Upper lobe of right lung (tissue), 1 donor: ENCODE results near the gene TMEM17. TPM values are rescaled to one million over a fixed set of nuclear protein-coding genes. Genes with fewer than 3 reads are reported as not detected.

Experiments
- ATAC-seq: fragments of 200-7000 bp; cut with Tn5 transposase; one replicate; pipeline ENCODE4 v1.9.1; 2020; ENCODE audit warnings: mild to moderate bottlenecking, moderate library complexity
- DNase-seq: peaks from one replicate; pipeline ENCODE4 v3.0.0-alpha.2; 2020
- H3K27ac ChIP-seq: fragments of 200-600 bp; one replicate; pipeline ENCODE4 v1.8.0; 2022
- H3K27me3 ChIP-seq: fragments of 200-600 bp; one replicate; pipeline ENCODE4 v1.8.0; 2022; ENCODE audit warnings: mild to moderate bottlenecking
- H3K36me3 ChIP-seq: fragments of 200-600 bp; one replicate; pipeline ENCODE4 v1.8.0; 2022
- H3K4me1 ChIP-seq: fragments of 200-600 bp; one replicate; pipeline ENCODE4 v1.8.0; 2022
- H3K4me3 ChIP-seq: fragments of 200-600 bp; one replicate; pipeline ENCODE4 v1.8.0; 2022; ENCODE audit warnings: mild to moderate bottlenecking
- H3K9me3 ChIP-seq: fragments of 200-600 bp; one replicate; pipeline ENCODE4 v1.8.0; 2022
- CTCF ChIP-seq: fragments of 200-600 bp; IDR thresholded peaks from one replicate; pipeline ENCODE4 v1.8.0; 2022; ENCODE audit warnings: antibody characterized with exemption
- intact Hi-C: fragments of 100-400 bp; cut with DNase I; formaldehyde crosslinking; loops from one replicate; pipeline ENCODE4 v1.11.0; 2022
- total RNA-seq: library from RNA; stranded (reverse); fragmentation: NEBNext Ultra II Directional; extraction: Animal tissue kit (Norgen Biotek cat#: 25700); gene quantifications from one replicate; pipeline ENCODE4 v1.2.1, GENCODE V29; 2021
- donor health status: DM: no; HTN: yes; CAD: no; lungs with severe emphysema.

The TMEM17 gene
- total RNA-seq, 1 donor from 2014 or later, result 2.0 TPM

DNA sequence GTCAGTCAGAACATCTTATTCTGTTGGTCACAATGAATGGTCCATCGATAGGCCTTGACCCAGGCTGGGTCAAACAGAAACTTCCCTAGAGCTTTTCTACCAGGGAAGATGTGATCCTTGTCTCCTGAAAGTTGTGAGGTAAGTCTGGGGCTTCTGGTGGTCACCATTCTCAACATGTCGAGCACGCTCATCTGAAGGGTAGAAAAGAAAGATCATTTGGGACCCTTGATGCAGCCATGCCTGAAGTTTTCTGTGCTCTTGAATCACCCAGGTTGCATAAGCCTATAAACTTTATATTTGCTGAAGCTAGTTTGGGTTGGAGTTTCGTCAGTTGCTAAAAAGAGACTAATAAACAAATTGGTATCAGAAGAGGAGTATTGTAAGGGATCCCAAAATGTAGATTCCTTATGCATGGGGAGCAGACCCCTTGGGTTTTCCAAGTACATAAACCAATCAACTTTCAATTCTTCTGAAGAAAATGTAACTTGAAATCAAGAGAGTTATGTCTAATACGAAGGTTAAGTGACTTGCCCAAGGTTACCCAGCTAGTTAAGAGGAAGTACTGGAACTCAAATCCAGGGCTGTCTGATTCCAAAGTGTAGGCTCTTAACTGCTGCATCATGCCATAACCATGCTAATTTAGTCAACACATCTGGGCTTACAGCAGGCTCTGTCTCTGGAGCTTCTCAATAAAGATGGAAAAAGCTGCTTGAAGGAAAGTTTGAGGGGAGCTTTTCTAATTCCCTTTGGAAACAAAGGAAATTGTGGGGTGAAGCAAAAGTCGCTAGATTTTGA lies 23.2 kb downstream of the TMEM17 start:
- no peak overlapping the region for H3K27ac ChIP-seq
- ATAC-seq (no peak), DNase-seq (no peak)
- no peaks in the 10 kb centered on the region for H3K9me3 ChIP-seq
- no peaks in the 10 kb centered on the region for H3K36me3 ChIP-seq
- H3K4me3 ChIP-seq, result no peak overlapping the region
- H3K27me3 ChIP-seq, result no peaks in the 10 kb centered on the region
- intact Hi-C loops, result no loop called here
- TF ChIP-seq CTCF, result no peak
- H3K4me1 ChIP-seq, result peaks cover 16% of the 10 kb centered on the region

DNA sequence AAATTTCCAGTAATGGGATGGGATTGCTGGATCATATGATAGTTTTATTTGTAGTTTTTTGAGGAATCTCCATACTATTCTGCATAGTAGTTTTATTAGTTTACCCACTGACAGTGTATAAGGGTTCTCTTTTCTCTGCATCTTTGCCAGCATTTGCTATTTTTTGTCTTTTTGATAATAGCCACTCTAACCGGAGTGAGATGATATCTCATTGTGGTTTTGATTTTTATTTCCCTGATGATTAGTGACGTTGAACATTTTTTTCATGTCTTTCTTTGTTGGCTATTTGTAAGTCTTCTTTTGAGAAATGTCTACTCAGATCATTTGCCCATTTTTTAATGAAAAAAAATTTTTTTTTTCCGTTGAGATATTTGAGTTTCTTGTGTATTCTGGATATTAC lies 26.1 kb downstream of the TMEM17 start:
- Histone ChIP-seq H3K4me1 (peaks cover 29% of the 10 kb centered on the region), H3K27ac (no peak overlapping the region), H3K27me3 (no peaks in the 10 kb centered on the region), H3K36me3 (no peaks in the 10 kb centered on the region), H3K4me3 (no peak overlapping the region), H3K9me3 (no peaks in the 10 kb centered on the region)
- ATAC-seq (no peak), DNase-seq (no peak)
- TF ChIP-seq CTCF, result no peak
- intact Hi-C loops, result no loop called here

DNA sequence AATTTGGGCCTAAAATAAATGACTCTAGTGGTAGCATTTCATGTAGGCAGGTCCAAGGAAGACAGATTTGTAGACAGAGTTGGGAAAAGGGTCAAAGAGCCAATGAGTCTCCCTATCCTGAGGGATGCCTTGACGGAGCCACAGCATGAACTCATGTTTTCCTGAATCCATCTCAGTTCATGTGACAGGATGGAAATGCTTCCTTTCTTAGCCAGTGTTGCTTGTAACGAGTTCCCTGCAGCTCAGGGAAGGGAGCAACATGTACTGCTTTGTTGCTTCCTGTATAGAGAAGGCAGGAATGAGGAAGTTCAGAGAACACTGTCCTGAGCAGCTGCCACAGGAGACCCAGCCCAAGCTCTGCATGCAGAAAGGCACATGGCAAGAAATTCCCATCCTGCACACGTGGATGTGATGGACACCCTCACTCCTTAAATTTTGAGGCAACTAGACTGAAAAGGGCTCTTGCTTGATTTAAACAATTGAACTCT lies 27.9 kb downstream of the TMEM17 start:
- no peak for TF ChIP-seq CTCF
- Histone ChIP-seq H3K27me3 (no peaks in the 10 kb centered on the region), H3K4me3 (no peak overlapping the region), H3K36me3 (no peaks in the 10 kb centered on the region), H3K27ac (peak overlapping the region; percentile 56), H3K4me1 (peaks cover 40% of the 10 kb centered on the region), H3K9me3 (no peaks in the 10 kb centered on the region)
- intact Hi-C loops, result no loop called here
- peak; percentile 84 for ATAC-seq
- DNase-seq, result no peak

DNA sequence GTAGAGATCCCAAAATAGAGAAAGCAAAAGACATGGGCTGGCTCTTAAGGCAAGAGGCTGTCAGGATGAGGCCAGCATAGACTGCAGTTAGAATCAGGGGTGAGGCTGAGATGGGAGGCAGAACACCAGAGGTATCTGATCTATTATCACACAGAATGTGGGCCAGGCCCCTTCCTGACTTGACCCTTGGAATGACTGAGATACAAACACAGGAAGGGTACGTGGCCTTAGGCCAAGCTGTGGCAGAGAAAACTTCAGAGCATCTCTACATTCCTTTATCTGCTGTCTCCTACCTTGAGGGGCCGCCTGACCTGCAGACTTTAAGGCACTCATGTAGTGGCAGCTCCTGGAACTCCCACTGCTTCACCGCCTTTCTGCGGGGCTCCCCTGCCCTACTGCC lies 28.4 kb downstream of the TMEM17 start:
- no peaks in the 10 kb centered on the region for H3K27me3 ChIP-seq
- ATAC-seq (no peak), DNase-seq (no peak)
- TF ChIP-seq CTCF, result no peak
- H3K27ac ChIP-seq, result peak overlapping the region; percentile 56
- no peaks in the 10 kb centered on the region for H3K36me3 ChIP-seq
- no peak overlapping the region for H3K4me3 ChIP-seq
- H3K4me1 ChIP-seq, result peaks cover 42% of the 10 kb centered on the region
- H3K9me3 ChIP-seq, result no peaks in the 10 kb centered on the region
- intact Hi-C loops, result no loop called here

DNA sequence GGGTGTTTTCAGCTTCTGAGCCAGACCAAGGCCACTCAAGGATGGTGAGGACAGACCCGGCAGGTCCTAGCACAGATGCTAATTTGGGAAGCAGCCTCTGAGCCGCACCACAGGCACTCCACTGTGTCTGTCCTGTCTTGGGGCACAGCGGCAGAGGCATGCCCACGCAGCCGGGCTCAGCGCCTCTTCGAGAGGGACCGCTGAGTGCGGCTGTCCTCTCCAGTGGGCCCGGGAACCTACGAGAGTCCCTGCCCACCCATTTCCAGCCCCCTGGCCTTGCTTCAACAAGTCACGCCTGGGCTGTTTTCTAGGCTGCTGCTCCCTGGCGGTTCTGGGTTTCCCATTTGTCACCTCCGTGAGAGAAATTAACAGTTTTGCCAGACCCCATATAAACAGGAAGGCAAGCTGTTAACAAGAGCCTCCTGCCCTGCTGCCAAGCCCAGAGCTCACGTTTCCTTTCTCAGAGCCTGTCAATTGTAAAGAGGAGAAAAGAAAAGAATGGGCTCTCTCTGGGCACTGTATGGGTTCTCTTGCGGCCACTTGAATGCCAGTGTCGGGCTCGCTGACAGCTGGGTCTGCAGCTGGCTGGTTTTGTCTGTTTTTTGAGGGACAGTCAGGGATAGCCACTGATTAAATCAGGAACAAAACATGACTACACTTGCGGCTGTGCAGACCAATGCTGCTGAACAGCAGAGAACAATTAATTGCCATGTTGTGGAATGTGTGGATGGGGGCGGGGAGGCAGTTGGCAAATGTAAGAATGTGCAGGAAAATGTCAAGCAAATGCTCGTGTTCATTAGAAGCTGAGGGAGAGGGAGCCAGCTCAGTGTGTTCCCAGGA lies 30.6 kb downstream of the TMEM17 start:
- intact Hi-C loops, result no loop called here
- ATAC-seq, result peak; percentile 37

More for the DNA sequence above, 30.6 kb downstream of the TMEM17 start:
- Histone ChIP-seq H3K36me3 (no peaks in the 10 kb centered on the region), H3K4me3 (peak overlapping the region; percentile 16), H3K27ac (peak overlapping the region; percentile 15), H3K9me3 (no peaks in the 10 kb centered on the region), H3K4me1 (peaks cover 46% of the 10 kb centered on the region), H3K27me3 (no peaks in the 10 kb centered on the region)
- DNase-seq, result no peak
- peak; percentile 11 for TF ChIP-seq CTCF
